ENCODE measurements around the gene CXADR.
A peak's percentile ranks its signal among the peaks of the same experiment; 100 is the strongest.

CXADR gene

GRCh38 chr21:17611414-17612022 is 98.7 kb downstream of the CXADR start:
- H3K27me3 ChIP-seq (ENCODE audit: control insufficient read depth, insufficient read depth, low read length) = no peaks in the 10 kb centered on the region
- H3K9ac ChIP-seq = no peak overlapping the region
- no peaks in the 10 kb centered on the region for H3K9me3 ChIP-seq (ENCODE audit: control insufficient read depth, low read length)
- H3K4me1 ChIP-seq = peaks cover 2% of the 10 kb centered on the region
- no peaks in the 10 kb centered on the region for H3K79me2 ChIP-seq
- peak overlapping the region; percentile 64 for H3K4me2 ChIP-seq (ENCODE audit: low read length)
- peak overlapping the region; percentile 91 for H2AFZ ChIP-seq
- peak overlapping the region; percentile 25 for H3K27ac ChIP-seq
- no peaks in the 10 kb centered on the region for H3K36me3 ChIP-seq (ENCODE audit: control insufficient read depth, insufficient read depth, low read length)
- no peak for TF ChIP-seq CTCF (IDR thresholded peaks at IDR 0.05)
- peak overlapping the region; percentile 52 for H3K4me3 ChIP-seq (ENCODE audit: low read depth, low read length)

DNA sequence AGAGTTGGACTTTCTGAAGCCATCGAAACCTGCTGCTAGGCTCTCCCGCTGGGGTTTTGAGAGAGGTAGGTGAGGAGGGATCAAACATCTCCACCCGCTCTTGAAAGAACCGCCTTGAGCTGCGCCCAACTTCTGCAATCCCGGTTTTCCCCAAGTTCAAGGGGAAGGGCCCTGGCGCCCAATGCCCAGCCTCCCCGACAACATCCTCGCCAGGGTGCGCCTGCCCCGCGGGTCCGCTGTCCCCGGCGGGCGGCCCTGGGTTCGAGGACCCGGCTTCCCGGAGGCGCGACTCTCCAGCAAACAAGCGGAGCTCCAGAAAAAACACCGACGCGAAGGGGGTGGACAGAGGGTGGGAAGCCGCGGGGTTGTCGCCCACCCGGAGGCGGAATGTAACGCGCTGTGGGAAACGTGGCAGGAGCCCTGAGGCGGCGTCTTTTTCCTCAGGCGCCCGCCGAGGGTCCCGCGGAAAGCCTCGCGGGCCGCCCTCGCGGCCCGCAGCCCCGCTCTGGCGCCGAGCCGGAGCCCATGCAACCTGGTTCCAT is 99.3 kb downstream of the CXADR start:
- H3K27ac ChIP-seq = peak overlapping the region; percentile 25
- H3K4me3 ChIP-seq (ENCODE audit: low read depth, low read length) = peak overlapping the region; percentile 52
- H3K27me3 ChIP-seq (ENCODE audit: control insufficient read depth, insufficient read depth, low read length) = no peaks in the 10 kb centered on the region
- H3K9me3 ChIP-seq (ENCODE audit: control insufficient read depth, low read length) = no peaks in the 10 kb centered on the region
- no peaks in the 10 kb centered on the region for H3K79me2 ChIP-seq
- no peak overlapping the region for H3K9ac ChIP-seq
- H2AFZ ChIP-seq = peak overlapping the region; percentile 91
- H3K4me2 ChIP-seq (ENCODE audit: low read length) = peak overlapping the region; percentile 64
- no peak for TF ChIP-seq CTCF (IDR thresholded peaks at IDR 0.05)
- H3K4me1 ChIP-seq = peaks cover 2% of the 10 kb centered on the region
- no peaks in the 10 kb centered on the region for H3K36me3 ChIP-seq (ENCODE audit: control insufficient read depth, insufficient read depth, low read length)

GRCh38 chr21:17612565-17613241 is 99.9 kb downstream of the CXADR start, which contains the start of gene BTG3:
Gene BTG3, minus strand, starts transcription at chr21:17612901. Its CDS starts 3,757 bp downstream, at chr21:17609144.
- TF ChIP-seq CTCF (IDR thresholded peaks at IDR 0.05) = no peak
- Histone ChIP-seq H3K4me1 (peaks cover 2% of the 10 kb centered on the region), H3K27me3 (ENCODE audit: control insufficient read depth, insufficient read depth, low read length) (no peaks in the 10 kb centered on the region), H3K4me2 (ENCODE audit: low read length) (peak within 1 kb of the TSS; percentile 64), H3K9ac (no peak within 1 kb of the TSS), H3K4me3 (ENCODE audit: low read depth, low read length) (peak within 1 kb of the TSS; percentile 52), H3K36me3 (ENCODE audit: control insufficient read depth, insufficient read depth, low read length) (no peaks in the 10 kb centered on the region), H3K79me2 (no peaks in the 10 kb centered on the region), H3K27ac (peak within 1 kb of the TSS; percentile 33), H3K9me3 (ENCODE audit: control insufficient read depth, low read length) (no peaks in the 10 kb centered on the region), H2AFZ (peak within 1 kb of the TSS; percentile 91)

DNA sequence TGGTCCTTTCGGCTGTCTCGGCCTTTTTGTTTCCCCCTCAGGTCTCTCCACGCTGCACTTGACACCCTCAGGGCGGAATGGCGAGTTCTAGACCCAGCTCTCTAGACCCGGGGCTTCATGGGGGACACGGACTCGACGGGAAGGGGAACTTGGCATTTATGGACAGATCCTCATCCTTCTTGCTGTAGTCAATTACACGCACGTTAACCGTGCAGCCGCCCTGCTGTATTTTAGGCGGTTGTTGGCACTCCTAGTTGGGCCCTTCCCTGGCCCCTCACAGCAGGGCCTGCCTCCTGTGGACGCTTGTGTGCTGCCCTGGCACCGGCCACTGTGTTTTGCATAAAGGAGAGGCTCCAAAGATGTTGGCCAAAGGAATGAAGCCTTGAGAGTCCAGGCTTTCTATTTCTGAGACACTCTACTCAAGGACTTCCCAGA is 100.4 kb downstream of the CXADR start:
- H3K27ac ChIP-seq = peak overlapping the region; percentile 33
- peaks cover 2% of the 10 kb centered on the region for H3K4me1 ChIP-seq
- no peaks in the 10 kb centered on the region for H3K27me3 ChIP-seq (ENCODE audit: control insufficient read depth, insufficient read depth, low read length)
- H3K9ac ChIP-seq = no peak overlapping the region
- H3K9me3 ChIP-seq (ENCODE audit: control insufficient read depth, low read length) = no peaks in the 10 kb centered on the region
- H3K4me2 ChIP-seq (ENCODE audit: low read length) = peak overlapping the region; percentile 64
- H3K36me3 ChIP-seq (ENCODE audit: control insufficient read depth, insufficient read depth, low read length) = no peaks in the 10 kb centered on the region
- peak overlapping the region; percentile 91 for H2AFZ ChIP-seq
- TF ChIP-seq CTCF (IDR thresholded peaks at IDR 0.05) = no peak
- H3K4me3 ChIP-seq (ENCODE audit: low read depth, low read length) = peak overlapping the region; percentile 52
- H3K79me2 ChIP-seq = no peaks in the 10 kb centered on the region
